ENCODE measurements around the gene PRR5.

GRCh38 chr22:44691796-44692661 is 10.0 kb upstream of the PRR5 start:
- no peak for TF ChIP-seq POLR2AphosphoS5 (IDR thresholded peaks at IDR 0.05; ENCODE audit: borderline replicate concordance, low read depth, low read length)
- no peak for TF ChIP-seq EZH2 (IDR thresholded peaks at IDR 0.05)
- no peak for TF ChIP-seq FOXP2 (optimal IDR thresholded peaks at IDR 0.05; ENCODE audit: control extremely low read depth, extremely low read length, insufficient read depth)
